Esophagus (tissue), 2 donors: ENCODE results near the gene HAUS5. TPM values are rescaled to one million over a fixed set of nuclear protein-coding genes. Genes with fewer than 3 reads are reported as not detected.
"Not testable (repeated sequence)": the region's sequence is repeated elsewhere in the genome, so short reads cannot be mapped to it uniquely, and the experiment has no call there.

Experiments
- H3K27ac ChIP-seq, 2 donors: one replicate each; pipeline ENCODE4 v1.5.1; 2013; ENCODE audit warnings: low read depth in 2 of 2, mild to moderate bottlenecking in 2 of 2, inconsistent platforms in 1 of 2, low read length in 1 of 2, moderate library complexity in 1 of 2
- H3K27me3 ChIP-seq, 2 donors: one replicate each; pipeline ENCODE4 v1.6.1; 2013; ENCODE audit warnings: low read length in 2 of 2, control low read depth in 1 of 2, mild to moderate bottlenecking in 1 of 2; ENCODE audit not compliant: insufficient read depth in 2 of 2, control insufficient read depth in 1 of 2
- H3K36me3 ChIP-seq, 2 donors: one replicate each; pipeline ENCODE4 v1.6.1; 2013; ENCODE audit warnings: low read length in 1 of 2; ENCODE audit not compliant: control insufficient read depth in 2 of 2, insufficient read depth in 2 of 2
- H3K4me1 ChIP-seq, 2 donors: one replicate each; pipeline ENCODE4 v1.6.1; 2013; ENCODE audit warnings: low read length in 1 of 2; ENCODE audit not compliant: control insufficient read depth in 2 of 2, insufficient read depth in 2 of 2
- H3K4me3 ChIP-seq, 2 donors: one replicate each; pipeline ENCODE4 v1.5.1; 2013; ENCODE audit warnings: low read length in 2 of 2, mild to moderate bottlenecking in 2 of 2, low read depth in 1 of 2, moderate library complexity in 1 of 2
- H3K9me3 ChIP-seq, 2 donors: one replicate each; pipeline ENCODE4 v1.6.1; 2013; ENCODE audit warnings: mild to moderate bottlenecking in 2 of 2, low read depth in 1 of 2, low read length in 1 of 2, moderate library complexity in 1 of 2; ENCODE audit not compliant: control insufficient read depth in 2 of 2, insufficient read depth in 1 of 2
- WGBS, 2 donors: extraction: QIAGEN DNeasy Blood & Tissue Kit; methylation state at CpG; one replicate each; pipeline ENCODE4 v1.1.7; 2013; 5-methylcytosine and 5-hydroxymethylcytosine counted together
- polyA plus RNA-seq, 2 donors: library from polyadenylated mRNA; stranded (reverse); fragments of 200-250 nt; gene quantifications; one replicate each; pipeline ENCODE4 v1.2.3, GENCODE V29; 2013
- donor health status: healthy with polysubstance abuse.
- donor health status: Bipolar disorder and iron deficiency.

The HAUS5 gene
- polyA plus RNA-seq, 2 donors, result 10.1 to 24.1 TPM

- Histone ChIP-seq H3K27ac (no peak overlapping the region), H3K36me3 (no peaks in the 10 kb centered on the region), H3K4me1 (no peaks in the 10 kb centered on the region), H3K9me3 (peaks cover 0 to 14% of the 10 kb centered on the region in 2 donors), H3K27me3 (no peaks in the 10 kb centered on the region), H3K4me3 (no peak overlapping the region)
- 60 to 74% methylated on average over 7 of the region's 7 CpGs for WGBS, 2 donors
Observed at GRCh38 chr19:35578707-35579106, 33.8 kb upstream of the HAUS5 start.

- H3K4me3 ChIP-seq, result no peak overlapping the region
- no peaks in the 10 kb centered on the region for H3K9me3 ChIP-seq
- no peaks in the 10 kb centered on the region for H3K27me3 ChIP-seq
- H3K36me3 ChIP-seq, result no peaks in the 10 kb centered on the region
- 71 to 93% methylated on average over 1 of the region's 1 CpG for WGBS, 2 donors
- no peak overlapping the region for H3K27ac ChIP-seq
- no peaks in the 10 kb centered on the region for H3K4me1 ChIP-seq
Observed at GRCh38 chr19:35582760-35583159, 29.8 kb upstream of the HAUS5 start.

GRCh38 chr19:35585848-35586247, 26.7 kb upstream of the HAUS5 start, which contains the start of gene PMIS2:
Gene PMIS2 (plus strand): TSS chr19:35586173. CDS start chr19:35586260, 87 bp downstream.
- H3K4me1 ChIP-seq, result no peaks in the 10 kb centered on the region
- 45 to 55% methylated on average over 16 of the region's 16 CpGs for WGBS, 2 donors
- H3K36me3 ChIP-seq, result no peaks in the 10 kb centered on the region
- H3K4me3 ChIP-seq, result no peak within 1 kb of the TSS
- H3K9me3 ChIP-seq, result no peaks in the 10 kb centered on the region
- no peak within 1 kb of the TSS for H3K27ac ChIP-seq
- no peaks in the 10 kb centered on the region for H3K27me3 ChIP-seq

GRCh38 chr19:35587321-35587720, 25.2 kb upstream of the HAUS5 start:
- H3K4me1 ChIP-seq, result no peaks in the 10 kb centered on the region
- no peaks in the 10 kb centered on the region for H3K36me3 ChIP-seq
- no peak overlapping the region for H3K4me3 ChIP-seq
- no peaks in the 10 kb centered on the region for H3K9me3 ChIP-seq
- H3K27me3 ChIP-seq, result no peaks in the 10 kb centered on the region
- H3K27ac ChIP-seq, result no peak overlapping the region
- WGBS, 2 donors, result 31 to 37% methylated on average over 1 of the region's 1 CpG

- WGBS, 2 donors, result 78 to 79% methylated on average over 3 of the region's 3 CpGs
- Histone ChIP-seq H3K4me3 (no peak overlapping the region), H3K36me3 (no peaks in the 10 kb centered on the region), H3K27me3 (no peaks in the 10 kb centered on the region), H3K4me1 (no peaks in the 10 kb centered on the region), H3K9me3 (no peaks in the 10 kb centered on the region), H3K27ac (no peak overlapping the region)
Observed at GRCh38 chr19:35590875-35591274, 21.7 kb upstream of the HAUS5 start.

DNA sequence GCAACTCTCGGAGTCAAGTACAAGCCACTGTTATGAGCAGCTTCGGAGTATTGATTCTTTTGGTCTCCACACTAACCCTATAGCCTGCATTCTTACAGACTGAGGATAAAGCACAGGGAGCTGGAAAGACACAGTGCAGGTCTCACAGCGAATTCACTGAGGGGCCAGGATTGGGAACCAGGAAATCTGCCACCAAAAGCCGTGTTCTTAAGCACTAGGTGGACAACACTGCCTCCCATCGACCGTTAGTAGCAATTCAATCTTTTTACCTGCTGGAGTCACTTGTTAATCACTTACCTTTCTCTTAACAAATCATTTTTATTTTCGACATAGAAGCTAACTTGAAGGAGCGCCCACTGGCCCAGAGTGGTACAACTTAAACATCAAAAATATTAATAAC, 20.3 kb upstream of the HAUS5 start:
- Histone ChIP-seq H3K27me3 (no peaks in the 10 kb centered on the region), H3K4me3 (no peak overlapping the region), H3K9me3 (no peaks in the 10 kb centered on the region), H3K4me1 (no peaks in the 10 kb centered on the region), H3K27ac (no peak overlapping the region), H3K36me3 (no peaks in the 10 kb centered on the region)
- 20 to 28% methylated on average over 8 of the region's 8 CpGs for WGBS, 2 donors

DNA sequence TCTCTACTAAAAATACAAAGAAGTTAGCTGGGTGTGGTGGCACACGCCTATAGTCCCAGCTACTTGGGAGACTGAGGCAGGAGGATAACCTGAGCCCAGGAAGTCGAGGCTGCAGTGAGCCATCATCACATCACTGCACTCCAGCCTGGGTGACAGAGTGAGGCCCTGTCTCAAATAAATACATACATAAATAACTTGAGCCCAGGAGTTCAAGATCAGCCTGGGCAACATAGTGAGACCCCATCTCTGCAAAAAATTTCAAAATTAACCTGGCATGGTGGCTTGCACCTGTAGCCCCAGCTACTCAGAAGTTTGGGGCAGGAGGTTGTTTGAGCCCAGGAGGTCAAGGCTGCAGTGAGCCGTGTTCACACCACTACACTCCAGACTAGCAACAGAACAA, 17.5 kb upstream of the HAUS5 start:
- H3K27ac ChIP-seq, H3K36me3 ChIP-seq, H3K9me3 ChIP-seq, H3K4me3 ChIP-seq, H3K4me1 ChIP-seq, H3K27me3 ChIP-seq: not testable (repeated sequence)
- WGBS, 2 donors, result 65 to 79% methylated on average over 3 of the region's 3 CpGs

DNA sequence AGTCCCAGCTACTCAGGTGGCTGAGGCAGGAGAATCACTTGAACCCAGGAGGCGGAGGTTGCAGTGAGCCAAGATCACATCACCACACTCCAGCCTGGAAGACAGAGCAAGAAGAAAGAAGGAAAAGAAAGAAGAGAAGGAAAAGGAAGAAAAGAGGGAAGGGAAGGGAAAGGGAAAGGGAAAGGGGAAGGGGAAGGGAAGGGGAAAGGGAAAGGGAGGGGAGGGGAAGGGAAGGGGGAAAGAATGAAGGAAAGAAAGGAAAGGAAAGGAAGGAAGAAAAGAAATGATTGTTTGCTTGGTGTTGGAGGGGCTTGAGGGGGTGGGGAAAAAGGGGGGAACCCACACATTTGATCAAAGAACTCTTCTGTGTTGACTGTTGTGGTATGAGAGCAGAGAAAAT, 16.6 kb upstream of the HAUS5 start:
- H3K9me3 ChIP-seq, result no peaks in the 10 kb centered on the region
- no peak overlapping the region for H3K4me3 ChIP-seq
- no peaks in the 10 kb centered on the region for H3K4me1 ChIP-seq
- H3K27ac ChIP-seq, result no peak overlapping the region
- H3K27me3 ChIP-seq, result no peaks in the 10 kb centered on the region
- WGBS, 2 donors, result 96 to 100% methylated on average over 1 of the region's 1 CpG
- no peaks in the 10 kb centered on the region for H3K36me3 ChIP-seq

DNA sequence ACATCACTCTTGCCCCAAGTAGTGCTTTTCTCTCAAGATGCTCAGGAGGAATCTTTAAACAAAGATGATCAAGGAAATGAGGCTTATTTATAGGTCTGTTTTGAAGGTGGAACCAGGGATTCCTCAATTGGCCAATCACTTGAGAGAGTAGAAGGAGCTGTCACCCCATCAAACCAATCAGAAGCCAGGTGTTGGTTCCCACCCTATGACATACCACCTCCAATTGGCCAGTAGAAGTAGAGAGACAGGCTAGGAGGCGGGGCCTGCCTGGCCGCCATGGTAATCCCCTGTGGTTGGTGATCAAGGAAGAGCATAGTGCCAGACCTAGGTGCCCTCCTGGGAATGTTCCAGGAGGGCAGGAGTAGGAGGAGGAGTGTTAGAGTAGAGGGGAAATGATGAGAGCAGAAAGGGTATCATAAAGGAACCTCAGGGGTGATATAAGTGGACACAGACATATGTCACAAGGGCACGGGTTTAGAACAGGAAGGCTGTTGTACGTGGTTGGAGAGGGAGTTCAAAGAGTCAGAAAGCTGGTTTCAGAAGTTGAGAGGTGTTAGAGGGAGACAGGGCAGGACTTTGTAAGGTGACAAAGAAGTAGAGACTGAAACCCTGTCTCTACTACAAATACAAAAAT, 16.1 kb upstream of the HAUS5 start:
- WGBS, 2 donors, result 61 to 69% methylated on average over 4 of the region's 4 CpGs
- no peak overlapping the region for H3K4me3 ChIP-seq
- H3K27ac ChIP-seq, result no peak overlapping the region
- no peaks in the 10 kb centered on the region for H3K27me3 ChIP-seq
- H3K36me3 ChIP-seq, result no peaks in the 10 kb centered on the region
- no peaks in the 10 kb centered on the region for H3K9me3 ChIP-seq
- H3K4me1 ChIP-seq, result no peaks in the 10 kb centered on the region

GRCh38 chr19:35601971-35602370, 10.6 kb upstream of the HAUS5 start:
- Histone ChIP-seq H3K36me3 (no peaks in the 10 kb centered on the region), H3K27ac (no peak overlapping the region), H3K4me1 (no peaks in the 10 kb centered on the region), H3K9me3 (no peaks in the 10 kb centered on the region), H3K4me3 (no peak overlapping the region), H3K27me3 (no peaks in the 10 kb centered on the region)
- 87 to 92% methylated on average over 3 of the region's 3 CpGs for WGBS, 2 donors
